PC-3 (cell line): Measurements from ENCODE around the gene TCEAL9. TPM values are rescaled to one million over a fixed set of nuclear protein-coding genes. Genes with fewer than 3 reads are reported as not detected.

Experiments
- ATAC-seq: fragments of 200-7000 bp; cut with Tn5 transposase; 2 replicates; pipeline ENCODE4 v1.9.1; 2020; ENCODE audit warnings: mild to moderate bottlenecking, moderate library complexity
- BruUV-seq: library from RNA; stranded (reverse); fragments of 400-500 nt; replicated peaks from 2 replicates; lab custom pipeline; 2021; lab: Mats Ljungman, UMichigan
- CTCF ChIA-PET: fragments of 300-600 bp; sonication (Branson Sonifier 250); formaldehyde crosslinking; loops from one replicate; lab custom pipeline; 2022; ENCODE audit warnings: antibody characterized with exemption; lab: Charles Lee
- POLR2A ChIA-PET: fragments of 300-600 bp; sonication (Branson Sonifier 250); formaldehyde crosslinking; loops from one replicate; lab custom pipeline; 2022; ENCODE audit warnings: antibody characterized with exemption; ENCODE audit not compliant: unreplicated experiment; lab: Charles Lee
- DNase-seq: peaks from one replicate; pipeline ENCODE4 v3.0.0-alpha.2; 2015
- H2AFZ ChIP-seq: fragments of 300-600 bp; sonication (generic); 2 replicates; pipeline ENCODE4 v1.6.0; 2016; ENCODE audit warnings: antibody characterized with exemption, low read length
- H3F3A ChIP-seq: fragments of 300-600 bp; sonication (generic); one replicate; pipeline ENCODE4 v1.6.0; 2017; ENCODE audit warnings: antibody characterized with exemption, low read length, control low read depth, mild to moderate bottlenecking; ENCODE audit not compliant: unreplicated experiment
- H3K27ac ChIP-seq: fragments of 300-600 bp; sonication (generic); 2 replicates; pipeline ENCODE4 v1.5.1; 2016; ENCODE audit warnings: mild to moderate bottlenecking, low read length
- H3K27me3 ChIP-seq: fragments of 300-600 bp; sonication (generic); 2 replicates; pipeline ENCODE4 v1.6.1; 2016; ENCODE audit warnings: low read length, mixed read lengths
- H3K36me3 ChIP-seq: fragments of 300-600 bp; sonication (generic); 2 replicates; pipeline ENCODE4 v1.6.1; 2016; ENCODE audit warnings: low read depth, mixed run types, low read length, mixed read lengths
- H3K4me1 ChIP-seq: fragments of 300-600 bp; sonication (generic); 2 replicates; pipeline ENCODE4 v1.5.1; 2016; ENCODE audit warnings: low read length; ENCODE audit not compliant: insufficient read depth
- H3K4me2 ChIP-seq: fragments of 300-600 bp; sonication (generic); 2 replicates; pipeline ENCODE4 v1.6.0; 2016; ENCODE audit warnings: low read length
- H3K4me3 ChIP-seq: fragments of 300-600 bp; sonication (generic); 2 replicates; pipeline ENCODE4 v1.5.1; 2016; ENCODE audit warnings: mild to moderate bottlenecking, low read length, mixed read lengths
- H3K79me2 ChIP-seq: fragments of 300-600 bp; sonication (generic); 2 replicates; pipeline ENCODE4 v1.6.1; 2017; ENCODE audit warnings: low read length, mixed read lengths
- H3K9ac ChIP-seq: fragments of 300-600 bp; sonication (generic); 2 replicates; pipeline ENCODE4 v1.6.0; 2016; ENCODE audit warnings: mild to moderate bottlenecking, low read length
- H3K9me2 ChIP-seq: fragments of 300-600 bp; sonication (generic); replicated peaks from 2 replicates; pipeline ENCODE4 v1.6.1; 2016; ENCODE audit warnings: mixed run types, low read length, mixed read lengths
- H3K9me3 ChIP-seq: fragments of 300-600 bp; sonication (generic); 2 replicates; pipeline ENCODE4 v1.6.1; 2016; ENCODE audit warnings: low read length, mixed read lengths
- H4K20me1 ChIP-seq: fragments of 300-600 bp; sonication (generic); 2 replicates; pipeline ENCODE4 v1.6.1; 2016; ENCODE audit warnings: low read length, mixed read lengths
- EZH2 ChIP-seq: fragments of 300-600 bp; sonication (generic); IDR thresholded peaks from one replicate; pipeline ENCODE4 v1.6.1; 2017; ENCODE audit warnings: antibody characterized with exemption, mild to moderate bottlenecking, low read length; ENCODE audit not compliant: unreplicated experiment
- EZH2phosphoT487 ChIP-seq: fragments of 300-600 bp; sonication (generic); IDR thresholded peaks from 2 replicates; pipeline ENCODE4 v1.6.1; 2018; ENCODE audit warnings: mild to moderate bottlenecking, antibody characterized with exemption, low read length, borderline replicate concordance
- intact Hi-C: fragments of 100-400 bp; cut with micrococcal nuclease; formaldehyde crosslinking; loops from 2 replicates; pipeline ENCODE4 v1.9.0; 2023
- total RNA-seq: library from RNA; depleted of rRNA; stranded (reverse); fragments of >200 nt; gene quantifications from 2 replicates; pipeline ENCODE4 v1.2.3, GENCODE V29; 2014
- TF ChIP-seq, protein P1 (sequence below): fragments of 300-600 bp; sonication (generic); conservative IDR thresholded peaks from 2 replicates; pipeline ENCODE4 v1.5.1; 2017; ENCODE audit warnings: antibody characterized with exemption, low read depth, mild to moderate bottlenecking, low read length

The TCEAL9 gene
- total RNA-seq, 1 experiment from 2014 or later: 23.0 TPM

GRCh38 chrX:103405009-103405333 is 48.7 kb downstream of the TCEAL9 start:
- ChIA-PET CTCF (no interaction called here), POLR2A (no interaction called here)
- Histone ChIP-seq H3K79me2 (no peaks in the 10 kb centered on the region), H3K9ac (peak overlapping the region; percentile 27; the same call in 1 of the 2 replicates), H3K4me2 (peak overlapping the region; percentile 80), H3K9me3 (no peaks in the 10 kb centered on the region), H3K27ac (no peak overlapping the region), H3K9me2 (no peaks in the 10 kb centered on the region), H4K20me1 (no peaks in the 10 kb centered on the region), H3K4me3 (peak overlapping the region; percentile 66), H3K4me1 (peaks cover 10% of the 10 kb centered on the region; the same call in 1 of the 2 replicates), H3K27me3 (no peaks in the 10 kb centered on the region), H2AFZ (peak overlapping the region; percentile 93), H3K36me3 (no peaks in the 10 kb centered on the region), H3F3A (no peaks in the 10 kb centered on the region)
- DNase-seq (no peak), ATAC-seq (peak; percentile 31; the same call in 1 of the 2 replicates)
- intact Hi-C loops: no loop called here
- BruUV-seq: no TSS peak
- TF ChIP-seq, protein P1, sequence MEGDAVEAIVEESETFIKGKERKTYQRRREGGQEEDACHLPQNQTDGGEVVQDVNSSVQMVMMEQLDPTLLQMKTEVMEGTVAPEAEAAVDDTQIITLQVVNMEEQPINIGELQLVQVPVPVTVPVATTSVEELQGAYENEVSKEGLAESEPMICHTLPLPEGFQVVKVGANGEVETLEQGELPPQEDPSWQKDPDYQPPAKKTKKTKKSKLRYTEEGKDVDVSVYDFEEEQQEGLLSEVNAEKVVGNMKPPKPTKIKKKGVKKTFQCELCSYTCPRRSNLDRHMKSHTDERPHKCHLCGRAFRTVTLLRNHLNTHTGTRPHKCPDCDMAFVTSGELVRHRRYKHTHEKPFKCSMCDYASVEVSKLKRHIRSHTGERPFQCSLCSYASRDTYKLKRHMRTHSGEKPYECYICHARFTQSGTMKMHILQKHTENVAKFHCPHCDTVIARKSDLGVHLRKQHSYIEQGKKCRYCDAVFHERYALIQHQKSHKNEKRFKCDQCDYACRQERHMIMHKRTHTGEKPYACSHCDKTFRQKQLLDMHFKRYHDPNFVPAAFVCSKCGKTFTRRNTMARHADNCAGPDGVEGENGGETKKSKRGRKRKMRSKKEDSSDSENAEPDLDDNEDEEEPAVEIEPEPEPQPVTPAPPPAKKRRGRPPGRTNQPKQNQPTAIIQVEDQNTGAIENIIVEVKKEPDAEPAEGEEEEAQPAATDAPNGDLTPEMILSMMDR: no peak
- no peak for TF ChIP-seq EZH2
- no peak for TF ChIP-seq EZH2phosphoT487

GRCh38 chrX:103406256-103406655 is 50.0 kb downstream of the TCEAL9 start:
- Histone ChIP-seq H3K36me3 (no peaks in the 10 kb centered on the region), H3K79me2 (no peaks in the 10 kb centered on the region), H3K9me2 (no peaks in the 10 kb centered on the region), H3K4me2 (no peak overlapping the region), H2AFZ (no peak overlapping the region), H3K27ac (no peak overlapping the region), H3K4me3 (no peak overlapping the region), H4K20me1 (no peaks in the 10 kb centered on the region), H3K9me3 (no peaks in the 10 kb centered on the region), H3K9ac (no peak overlapping the region), H3F3A (no peaks in the 10 kb centered on the region), H3K4me1 (0 out of 2 replicates have a peak, but pooled peaks cover 5% of the 10 kb centered on the region), H3K27me3 (no peaks in the 10 kb centered on the region)
- intact Hi-C loops: no loop called here
- CTCF ChIA-PET: no interaction called here
- POLR2A ChIA-PET: no interaction called here
- no TSS peak for BruUV-seq
- TF ChIP-seq, protein P1: no peak
- TF ChIP-seq EZH2 (no peak), EZH2phosphoT487 (no peak)
- no peak for DNase-seq
- no peak for ATAC-seq

DNA sequence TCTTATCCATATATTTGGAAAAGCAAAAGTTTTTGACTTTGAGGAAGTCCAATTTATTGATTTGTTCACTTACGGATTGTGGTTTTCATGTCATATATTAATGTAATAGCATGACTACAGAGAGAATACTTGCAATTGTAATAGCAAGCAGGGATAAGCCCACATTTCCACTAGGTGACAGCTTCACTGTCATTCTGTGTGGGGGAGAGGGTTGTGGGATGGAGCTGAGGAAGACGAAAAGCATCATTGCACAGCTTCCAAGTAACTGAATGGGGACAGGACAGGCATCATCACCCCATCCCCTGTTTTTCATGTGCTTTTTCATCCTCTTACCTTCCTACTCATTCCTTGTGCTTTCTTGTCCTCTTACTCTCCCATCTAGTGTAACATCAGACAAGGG is 51.5 kb downstream of the TCEAL9 start:
- Histone ChIP-seq H3K79me2 (no peaks in the 10 kb centered on the region), H3K27ac (no peak overlapping the region), H2AFZ (no peak overlapping the region), H3F3A (no peaks in the 10 kb centered on the region), H4K20me1 (no peaks in the 10 kb centered on the region), H3K9ac (no peak overlapping the region), H3K4me1 (0 out of 2 replicates have a peak, but pooled peaks cover 5% of the 10 kb centered on the region), H3K9me2 (no peaks in the 10 kb centered on the region), H3K27me3 (no peaks in the 10 kb centered on the region), H3K4me3 (no peak overlapping the region), H3K4me2 (no peak overlapping the region), H3K9me3 (no peaks in the 10 kb centered on the region), H3K36me3 (no peaks in the 10 kb centered on the region)
- DNase-seq (no peak), ATAC-seq (no peak)
- BruUV-seq: no TSS peak
- ChIA-PET POLR2A (no interaction called here), CTCF (no interaction called here)
- TF ChIP-seq EZH2phosphoT487 (no peak), EZH2 (no peak)
- TF ChIP-seq, protein P1: no peak
- intact Hi-C loops: no loop called here
